ENCODE data around the gene GPS1. TPM values are rescaled to one million over a fixed set of nuclear protein-coding genes. Genes with fewer than 3 reads are reported as not detected.

The GPS1 gene
- total and polyA plus RNA-seq, 9 of the 15 experiments (the other 6 are each of a cell fraction or from before 2014, with no cell fraction given), result 3.1 to 167 (median 69.9) TPM

- Histone ChIP-seq H2AFZ (ENCODE audit: low read depth, low read length) (peak overlapping the region; percentile 92), H3K4me2 (ENCODE audit: insufficient read depth, low read length) (peak overlapping the region; percentile 59), H4K20me1 (replicated peaks; ENCODE audit: control insufficient read depth, insufficient read depth, low read length) (peaks cover 5% of the 10 kb centered on the region; the same call in 1 of the 2 replicates), H3K9me1 (ENCODE audit: control insufficient read depth, insufficient read depth, low read length) (peaks cover 2% of the 10 kb centered on the region), H3K27ac (ENCODE audit: extremely low read depth, low read depth, low read length) (peak overlapping the region; percentile 78; the same call in 2 of the 3 replicates), H3K27me3 (ENCODE audit: control insufficient read depth in 2 of 2, insufficient read depth in 2 of 2, low read length in 2 of 2) (no peaks in the 10 kb centered on the region), H3K4me1 (replicated peaks in 1 of 2; ENCODE audit: control insufficient read depth in 2 of 2, insufficient read depth in 2 of 2, low read length in 2 of 2) (peaks cover 17 to 87% of the 10 kb centered on the region in 2 experiments), H3K79me2 (ENCODE audit: control insufficient read depth, insufficient read depth, low read length) (peaks cover 24% of the 10 kb centered on the region), H3K4me3 (peak overlapping the region; percentile 74), H3K9me3 (replicated peaks; ENCODE audit: control insufficient read depth, insufficient read depth, low read depth, low read length) (no peaks in the 10 kb centered on the region), H3K9ac (ENCODE audit: insufficient read depth in 1 of 2, low read depth in 2 of 2, low read length in 2 of 2) (peak overlapping the region; percentile 57 to 88), H3K36me3 (ENCODE audit: control insufficient read depth, insufficient read depth, low read length) (peaks cover 29% of the 10 kb centered on the region; the same call in 2 of the 3 replicates)
- CTCF ChIA-PET (ENCODE audit: low intra/inter-chr PET ratio), result interaction anchor here (0.6 to 2.4 kb wide), 7 partner anchors 12 to 751 kb away, joined by 3 to 27 read pairs (median 3); partner anchors contain the start of gene FASN
- DNase-seq (ENCODE audit: extremely low read depth in 1 of 4, low spot score in 3 of 4) (peak; percentile 70 to 92 (median 76)), ATAC-seq (peak; percentile 80), FAIRE-seq (peak; percentile 94)
- WGBS (ENCODE audit: insufficient coverage, low coverage, missing lambda C conversion rate), result under 1% methylated on average over 64 of the region's 94 CpGs
- BruUV-seq (replicated peaks), result no TSS peak
- POLR2A ChIA-PET, result interaction anchor here (0.6 to 1.4 kb wide), 10 partner anchors 23 to 241 kb away, joined by 3 to 9 read pairs (median 3); no protein-coding TSS in a partner anchor
- in situ Hi-C loops (cut with MboI) (loop anchor here (5.0 kb wide), 1 partner anchor 127 kb away; no protein-coding TSS in a partner anchor), intact Hi-C loops (cut with micrococcal nuclease) (loop anchor here (1.0 to 10.0 kb wide), 4 partner anchors 7 to 314 kb away; partner anchors contain the start of genes FASN and LRRC45)
- TF ChIP-seq U2AF2 (optimal IDR thresholded peaks at IDR 0.05; ENCODE audit: low read depth, low read length), result no peak
- TF ChIP-seq JUNB (CRISPR knock-in tag; conservative IDR thresholded peaks at IDR 0.05), result no peak
- no peak for TF ChIP-seq HES1 (IDR thresholded peaks at IDR 0.05; ENCODE audit: low read depth)
- no peak for TF ChIP-seq SRSF3 (IDR thresholded peaks at IDR 0.05; ENCODE audit: insufficient read depth, low read length)
- TF ChIP-seq SAP30 (IDR thresholded peaks at IDR 0.05; ENCODE audit: borderline replicate concordance, insufficient read depth, low read depth, low read length, poor library complexity, severe bottlenecking), result peak; percentile 89
- no peak for TF ChIP-seq TCF3 (CRISPR knock-in tag; IDR thresholded peaks at IDR 0.05)
- TF ChIP-seq GATAD2A (IDR thresholded peaks at IDR 0.05), result no peak; the same call in 1 of the 2 replicates
- no peak for TF ChIP-seq DLX4 (CRISPR knock-in tag; IDR thresholded peaks at IDR 0.05)
- no peak for TF ChIP-seq ZNF224 (CRISPR knock-in tag; IDR thresholded peaks at IDR 0.05)
- no peak for TF ChIP-seq HLTF (IDR thresholded peaks at IDR 0.05)
- TF ChIP-seq CEBPG (CRISPR knock-in tag; IDR thresholded peaks at IDR 0.05), result no peak
- no peak for TF ChIP-seq CEBPG (tag; conservative IDR thresholded peaks at IDR 0.05 in 1 of 2, IDR thresholded peaks at IDR 0.05 in 1 of 2)
- no peak for TF ChIP-seq GTF2A2 (tag; IDR thresholded peaks at IDR 0.05)
- TF ChIP-seq ZNF12 (CRISPR knock-in tag; IDR thresholded peaks at IDR 0.05), result no peak
- no peak for TF ChIP-seq ZBED1 (IDR thresholded peaks at IDR 0.05)
- no peak for TF ChIP-seq ZNF644 (tag; IDR thresholded peaks at IDR 0.05; ENCODE audit: low read depth)
- no peak for TF ChIP-seq ZNF589 (CRISPR knock-in tag; IDR thresholded peaks at IDR 0.05; ENCODE audit: low read depth)
- TF ChIP-seq ESRRB (CRISPR knock-in tag; IDR thresholded peaks at IDR 0.05; ENCODE audit: borderline replicate concordance), result no peak
- peak; percentile 77 for TF ChIP-seq RBFOX2 (IDR thresholded peaks at IDR 0.05; ENCODE audit: low read depth, low read length)
- TF ChIP-seq RHOXF2B (CRISPR knock-in tag; conservative IDR thresholded peaks at IDR 0.05), result no peak
- TF ChIP-seq NCOA1 (IDR thresholded peaks at IDR 0.05; ENCODE audit: low read depth), result no peak
- TF ChIP-seq ETS2 (tag; IDR thresholded peaks at IDR 0.05; ENCODE audit: borderline replicate concordance, poor library complexity, severe bottlenecking), result no peak
- TF ChIP-seq MAFK (IDR thresholded peaks at IDR 0.05; ENCODE audit: low read length), result no peak
These were observed 21.0 kb upstream of the GPS1 start for GRCh38 chr17:82030470-82031302.

All from K562 (cell line).